GM18870 (cell line): Measurements from ENCODE around the gene CPNE1.

Experiments used
- ATAC-seq: cut with Tn5 transposase; IDR thresholded peaks from one replicate; pipeline ENCODE4 v1.9.1; 2021; ENCODE audit warnings: moderate library complexity; ENCODE audit not compliant: unreplicated experiment

The CPNE1 gene

DNA sequence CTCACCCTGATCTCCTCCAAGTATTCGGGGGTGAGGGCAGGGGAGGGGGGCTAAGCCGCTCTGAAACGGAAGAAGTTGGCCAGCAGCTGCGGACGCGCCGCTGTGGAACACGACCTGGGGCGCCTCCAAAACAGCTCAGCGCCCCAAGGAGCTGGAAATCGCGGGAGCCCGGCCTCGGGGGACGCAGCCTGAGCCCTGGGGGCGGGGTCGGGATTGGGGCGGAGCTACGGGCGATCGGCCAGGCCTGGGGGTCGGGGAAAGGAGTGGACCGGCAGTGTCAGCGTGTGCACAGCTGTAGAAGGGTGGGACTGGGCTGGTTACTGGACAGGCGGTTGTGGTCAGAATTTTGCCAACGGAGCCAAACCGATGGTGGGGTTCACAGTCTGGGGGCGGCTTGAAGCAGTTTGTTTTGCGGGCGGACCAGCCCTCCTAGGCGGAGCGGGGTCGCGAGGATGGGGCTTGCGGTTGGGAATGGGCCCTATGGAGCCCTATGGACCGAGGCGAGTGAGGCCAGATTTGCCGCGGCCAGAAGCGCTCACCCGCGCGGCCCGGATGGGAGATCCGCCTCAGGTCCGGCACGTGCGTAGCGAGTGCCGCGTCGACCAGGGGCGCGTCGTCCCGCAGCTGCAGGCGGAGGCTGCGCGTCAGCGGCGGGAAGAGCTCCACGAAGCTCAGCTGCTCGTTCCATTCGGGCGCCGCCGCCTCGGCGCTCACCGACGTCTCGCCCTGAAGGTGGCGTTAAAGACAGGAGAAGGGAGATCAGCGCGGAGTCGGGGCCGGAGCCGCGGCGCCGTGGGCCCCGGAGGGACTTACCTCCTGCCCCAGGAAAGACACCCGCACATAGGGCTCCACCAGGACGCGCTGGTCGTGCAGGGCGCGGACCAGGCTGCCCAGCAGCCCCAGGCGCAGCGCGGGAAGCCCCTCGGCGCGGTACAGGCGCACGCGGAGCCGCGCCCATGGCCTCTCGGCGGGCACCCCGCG lies 63.4 kb downstream of the CPNE1 start:
- ATAC-seq, result no peak

DNA sequence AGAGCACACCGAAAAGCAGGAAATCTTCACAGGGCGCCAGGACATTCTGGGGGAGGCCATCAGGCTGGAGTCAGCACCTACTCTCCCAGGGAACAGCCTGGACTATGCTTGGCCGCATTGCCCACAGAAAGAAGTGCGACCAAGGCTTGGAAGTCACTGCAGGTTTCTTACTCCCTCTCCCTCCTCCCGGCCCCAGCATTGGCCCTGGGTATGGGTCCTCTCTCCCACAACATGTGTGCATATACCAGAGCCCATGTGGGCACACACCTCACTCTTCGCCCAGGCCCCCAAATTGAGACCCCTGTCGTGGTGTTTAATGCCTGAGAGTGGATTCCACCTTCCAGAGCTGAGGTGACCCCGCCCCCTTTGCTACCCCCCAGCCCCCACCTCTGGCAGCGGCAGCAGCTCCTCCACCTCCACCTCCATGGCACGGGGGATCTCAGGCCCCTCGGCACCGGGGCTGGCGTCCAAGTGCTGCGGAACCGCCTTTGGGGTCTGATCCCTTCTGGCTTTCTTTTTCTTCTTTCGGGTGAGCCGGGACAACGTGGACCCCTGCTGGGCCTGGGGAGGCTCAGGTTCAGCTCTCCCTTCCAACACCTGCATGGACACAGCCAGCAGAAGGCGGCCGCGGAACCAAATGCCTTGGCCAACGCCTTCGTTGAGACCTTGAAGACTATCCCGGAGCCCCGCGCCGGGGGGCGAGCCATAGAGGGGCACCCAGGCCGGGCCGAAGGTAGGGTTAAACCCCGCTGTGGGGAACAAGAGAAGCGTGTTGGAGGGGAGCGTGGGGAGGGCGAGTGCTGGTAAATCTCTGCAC lies 64.3 kb downstream of the CPNE1 start:
- ATAC-seq, result no peak

DNA sequence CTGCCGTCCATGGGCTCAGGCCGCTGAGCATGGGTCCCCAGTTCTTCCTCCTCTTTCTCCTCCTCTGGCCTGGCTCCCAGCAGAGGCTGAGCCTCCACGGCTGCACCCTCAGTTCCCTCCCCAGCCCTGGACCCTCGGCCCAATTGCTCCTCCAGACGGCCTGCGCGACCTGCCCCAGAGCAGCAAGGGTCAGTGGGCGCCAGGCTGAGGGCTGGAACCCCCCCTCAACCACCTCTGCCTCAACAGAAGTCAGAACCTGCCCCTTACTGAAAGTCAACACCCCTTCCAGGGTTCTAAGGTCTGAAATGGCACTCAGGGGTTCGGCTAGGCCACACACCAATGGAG lies 65.0 kb downstream of the CPNE1 start:
- ATAC-seq, result no peak

DNA sequence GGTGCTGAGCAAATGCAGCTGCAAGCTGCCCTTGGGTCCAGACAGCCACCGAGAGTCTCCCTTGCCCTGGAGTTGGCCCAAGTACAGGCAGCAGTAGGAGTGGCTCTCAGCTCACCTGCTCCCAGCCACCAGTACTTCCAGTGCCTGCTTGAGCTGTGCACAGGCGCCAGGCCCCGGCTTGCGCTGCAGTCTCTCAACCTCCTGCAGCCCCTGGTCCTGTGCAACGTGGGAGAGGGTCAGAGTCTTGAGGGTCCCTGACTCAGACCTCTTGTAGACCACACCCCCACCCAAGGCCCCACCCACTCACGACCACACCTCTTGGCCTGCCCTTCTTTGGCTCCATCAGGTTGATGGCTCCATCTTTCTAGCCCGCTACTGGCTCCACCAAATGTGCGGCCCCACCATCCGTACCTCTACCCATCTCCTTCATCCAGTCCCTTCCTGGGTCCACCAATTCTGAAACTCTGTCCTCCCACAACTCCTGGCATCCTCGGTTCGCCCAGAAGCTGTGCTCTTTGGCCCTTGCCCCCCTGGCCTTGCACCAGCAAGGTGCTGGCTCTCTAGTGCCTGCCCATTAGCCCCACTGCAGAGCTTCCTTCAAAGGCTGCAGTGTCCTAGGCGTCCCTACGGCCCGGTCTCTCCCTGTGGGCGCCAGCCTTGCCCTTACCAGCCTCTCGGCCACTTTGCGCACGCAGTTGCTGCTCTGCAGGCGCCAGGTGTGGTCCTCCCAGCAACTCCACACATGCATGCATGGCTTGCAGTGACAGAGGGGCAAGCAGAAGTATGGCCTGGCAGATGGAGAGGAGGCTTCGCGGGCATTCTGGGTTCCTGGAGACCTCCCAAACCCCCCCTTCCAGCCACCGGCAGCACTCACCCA lies 65.6 kb downstream of the CPNE1 start:
- no peak for ATAC-seq

DNA sequence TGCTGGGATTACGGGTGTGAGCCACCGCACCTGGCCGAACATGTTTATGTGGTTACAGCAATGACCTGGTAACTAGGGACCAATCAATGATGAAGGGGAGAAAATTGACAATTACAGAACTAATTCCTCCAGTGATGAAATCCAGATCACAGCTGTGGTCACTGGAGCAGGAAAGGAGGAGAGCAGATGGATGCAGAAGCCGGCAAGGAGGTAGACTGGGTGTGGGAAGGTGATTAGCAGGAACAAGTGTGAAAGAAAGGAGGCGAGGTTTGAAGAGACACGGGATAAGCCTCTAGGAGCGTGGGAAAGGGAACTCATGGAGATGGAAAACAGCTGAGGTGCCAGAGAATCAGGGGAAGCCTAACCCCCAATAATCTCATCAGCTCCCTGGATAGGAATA lies 66.2 kb downstream of the CPNE1 start:
- no peak for ATAC-seq

DNA sequence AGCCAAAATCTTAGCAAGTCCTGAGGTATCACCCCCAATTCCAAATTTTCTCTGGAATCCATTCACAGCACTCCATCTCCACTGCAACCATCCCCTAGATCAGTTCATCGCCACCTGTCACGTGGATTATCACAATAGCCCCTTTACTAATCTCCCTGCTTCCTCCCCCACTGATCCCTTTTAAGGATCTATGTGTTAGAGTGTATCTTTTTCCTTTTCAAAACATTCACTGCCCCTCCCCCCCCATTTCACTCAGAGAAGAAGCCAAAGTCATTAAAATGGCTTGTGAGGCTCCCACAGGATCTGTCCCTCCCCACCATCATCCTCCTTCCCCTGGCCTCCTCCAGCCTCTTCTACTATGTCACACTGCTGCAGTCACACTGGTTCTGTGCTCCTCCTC lies 67.5 kb downstream of the CPNE1 start:
- no peak for ATAC-seq

DNA sequence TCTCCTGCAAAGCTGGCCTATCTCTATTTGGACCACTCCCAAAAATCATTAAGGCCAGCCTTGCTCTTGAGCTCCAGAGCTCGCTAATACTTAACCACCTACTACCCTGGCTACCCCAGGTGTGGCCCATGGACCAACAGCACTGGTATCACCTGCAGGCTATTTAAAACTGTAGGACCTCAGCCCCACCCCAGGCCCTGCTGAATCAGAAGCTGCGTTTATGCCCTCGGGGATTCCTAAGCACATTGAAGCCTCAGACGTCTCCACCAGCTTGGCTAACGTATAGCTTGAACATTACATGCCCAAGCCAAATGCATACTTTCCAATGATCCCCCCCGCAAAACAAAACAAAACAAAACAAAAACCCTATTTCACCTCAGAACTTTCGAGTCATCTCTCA lies 68.8 kb downstream of the CPNE1 start:
- no peak for ATAC-seq

DNA sequence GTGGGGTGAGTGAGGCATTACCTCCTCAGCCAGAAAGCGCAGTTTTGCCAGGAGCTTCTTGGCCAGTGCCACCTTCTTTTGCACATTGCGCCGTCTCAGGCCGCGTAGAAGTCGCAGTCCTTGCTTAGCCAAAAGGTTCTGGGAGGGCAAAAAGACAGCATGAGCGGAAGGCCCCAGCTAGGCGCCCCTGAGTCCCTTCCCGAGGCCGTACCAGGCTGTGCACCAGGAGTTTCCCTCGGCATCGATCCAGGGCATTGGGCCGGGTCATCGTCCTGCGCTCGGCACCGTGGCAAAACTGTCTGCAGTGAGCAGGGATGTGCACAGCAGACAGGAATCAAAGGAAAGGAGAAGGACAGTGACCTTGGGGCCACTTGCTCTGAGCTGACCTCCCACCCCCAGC lies 69.2 kb downstream of the CPNE1 start:
- ATAC-seq, result no peak

DNA sequence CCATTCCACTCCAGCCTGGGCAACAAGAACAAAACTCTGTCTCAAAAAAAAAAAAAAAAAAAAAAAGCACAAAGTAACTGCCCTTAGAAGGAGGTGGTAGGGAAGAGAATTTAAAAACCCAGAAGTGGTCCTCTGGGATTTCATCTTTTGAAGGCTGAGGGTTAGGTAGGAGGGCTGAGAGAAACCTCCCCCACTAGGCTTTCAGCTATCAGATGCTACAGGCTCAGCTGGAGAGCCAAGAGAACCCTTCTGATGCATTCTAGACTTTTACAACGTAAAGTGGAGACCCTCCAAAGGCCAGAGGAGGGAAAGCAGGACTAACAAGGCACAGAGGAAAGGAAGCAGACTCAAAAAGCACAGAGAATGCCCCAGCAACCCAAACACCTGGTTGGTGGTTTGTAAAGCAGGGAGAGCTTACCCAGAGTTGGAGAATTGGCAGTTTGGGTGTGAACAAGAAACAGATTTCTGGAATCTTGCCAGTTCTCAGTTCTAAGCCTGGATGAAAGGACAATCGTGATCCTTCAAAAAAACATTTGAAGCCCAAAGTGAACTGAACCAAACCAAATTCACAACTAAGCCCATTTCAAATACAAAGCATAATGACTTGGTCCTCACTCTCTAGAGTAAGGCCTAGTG lies 72.2 kb downstream of the CPNE1 start:
- no peak for ATAC-seq

DNA sequence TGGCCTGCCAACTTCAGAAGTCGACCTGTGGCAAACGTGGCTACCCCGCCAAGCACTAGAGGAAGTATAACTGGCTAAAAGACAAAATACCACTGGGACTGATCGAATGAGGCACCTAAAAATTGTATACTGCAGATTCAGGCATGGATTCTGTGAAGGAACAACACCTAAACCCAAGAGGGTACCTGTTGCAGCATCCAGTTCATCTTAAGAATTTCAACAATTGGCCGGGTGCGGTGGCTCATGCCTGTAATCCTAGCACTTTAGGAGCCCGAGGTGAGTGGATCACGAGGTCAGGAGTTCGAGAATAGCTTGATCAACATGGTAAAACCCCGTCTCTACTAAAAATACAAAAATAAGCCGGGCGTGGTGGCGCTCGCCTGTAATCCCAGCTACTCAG lies 76.3 kb downstream of the CPNE1 start:
- no peak for ATAC-seq

DNA sequence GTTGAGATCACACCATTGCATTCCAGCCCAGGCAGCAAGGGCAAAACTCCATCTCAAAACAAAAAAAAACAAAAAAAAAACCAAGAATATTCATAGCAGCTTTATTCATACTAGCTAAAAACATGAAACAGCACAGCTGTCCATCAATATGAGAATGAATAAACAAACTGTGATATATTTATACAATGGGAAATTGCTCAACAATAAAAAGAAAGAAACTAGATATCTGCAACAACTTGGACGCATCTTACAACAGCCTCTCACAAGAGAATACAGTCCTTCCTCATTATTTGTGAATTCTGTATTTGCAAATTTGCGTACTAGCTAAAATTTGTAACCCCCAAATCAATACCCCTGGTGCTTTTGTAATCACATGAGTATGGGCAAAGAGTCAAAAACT lies 77.3 kb downstream of the CPNE1 start:
- no peak for ATAC-seq

DNA sequence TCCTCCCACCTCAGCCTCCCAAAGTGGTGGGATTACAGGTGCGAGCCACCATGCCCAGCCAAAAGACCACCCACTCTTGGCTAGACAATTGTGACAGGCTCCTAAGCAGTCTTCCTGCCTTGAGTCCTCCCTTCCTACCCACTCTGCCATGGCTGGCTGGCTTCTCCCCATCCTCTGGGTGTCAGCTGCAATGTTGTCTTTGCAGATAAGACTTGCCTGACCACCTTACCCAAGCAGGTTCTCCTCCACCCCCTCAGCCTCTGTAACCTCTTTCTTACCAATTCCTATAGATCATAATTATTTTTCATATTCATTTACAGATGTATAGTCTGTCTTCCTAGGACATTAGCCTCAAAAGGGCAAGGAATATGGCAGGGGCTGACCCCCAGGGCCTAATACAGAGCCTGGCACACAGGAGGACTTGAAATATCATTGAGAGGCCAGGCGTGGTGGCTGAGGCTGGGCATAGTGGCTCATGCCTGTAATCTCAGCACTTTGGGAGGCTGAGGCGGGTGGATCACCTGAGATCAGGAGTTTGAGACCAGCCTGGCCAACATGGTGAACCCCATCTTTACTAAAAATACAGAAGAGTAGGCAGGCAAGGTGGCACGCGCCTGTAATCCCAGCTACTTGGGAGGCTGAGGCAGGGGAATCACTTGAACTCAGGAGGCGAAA lies 77.8 kb downstream of the CPNE1 start:
- no peak for ATAC-seq

DNA sequence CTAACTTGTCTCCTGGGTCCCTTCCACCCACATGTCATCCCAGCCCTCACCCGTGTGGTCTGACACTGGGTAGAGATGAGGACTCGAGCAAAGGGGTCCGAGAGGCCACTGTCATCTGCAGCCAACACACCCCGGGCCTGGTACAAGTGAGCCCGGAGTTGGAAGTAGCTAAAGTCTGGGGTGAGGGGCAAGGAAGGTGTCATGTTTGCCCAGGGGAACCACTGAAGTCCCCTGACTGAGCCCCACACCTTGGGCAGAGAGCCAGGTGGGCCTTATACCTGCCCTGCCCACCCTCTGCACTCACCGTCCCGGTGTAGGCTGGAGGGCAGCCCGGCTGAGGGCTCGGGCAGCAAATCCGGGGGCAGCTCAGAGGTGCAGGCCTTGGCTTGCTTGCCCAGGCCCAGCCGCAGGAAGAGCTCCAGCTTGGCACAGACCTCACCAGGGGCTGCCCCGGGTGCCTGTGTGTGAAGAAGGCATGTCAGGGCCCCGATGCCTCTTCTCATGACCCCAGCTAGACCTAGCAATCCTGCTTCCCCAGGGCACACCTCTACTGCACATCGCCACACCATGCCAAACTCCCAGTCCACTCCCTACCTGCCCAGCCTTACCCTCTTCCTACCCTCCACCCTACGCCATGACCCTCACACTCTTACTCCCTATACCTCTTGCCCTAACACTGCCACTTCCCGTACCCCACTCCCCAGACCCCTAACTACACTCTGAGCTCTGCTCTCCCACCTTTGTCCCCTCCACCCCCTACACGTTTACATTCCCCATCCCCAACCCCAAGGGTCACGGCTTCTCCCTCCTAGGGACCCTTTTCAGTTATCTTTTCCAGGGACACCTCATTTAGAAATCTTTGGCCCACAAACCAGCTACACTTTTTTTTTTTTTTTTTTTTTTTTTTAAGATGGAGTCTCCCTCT lies 80.8 kb downstream of the CPNE1 start:
- ATAC-seq, result no peak

DNA sequence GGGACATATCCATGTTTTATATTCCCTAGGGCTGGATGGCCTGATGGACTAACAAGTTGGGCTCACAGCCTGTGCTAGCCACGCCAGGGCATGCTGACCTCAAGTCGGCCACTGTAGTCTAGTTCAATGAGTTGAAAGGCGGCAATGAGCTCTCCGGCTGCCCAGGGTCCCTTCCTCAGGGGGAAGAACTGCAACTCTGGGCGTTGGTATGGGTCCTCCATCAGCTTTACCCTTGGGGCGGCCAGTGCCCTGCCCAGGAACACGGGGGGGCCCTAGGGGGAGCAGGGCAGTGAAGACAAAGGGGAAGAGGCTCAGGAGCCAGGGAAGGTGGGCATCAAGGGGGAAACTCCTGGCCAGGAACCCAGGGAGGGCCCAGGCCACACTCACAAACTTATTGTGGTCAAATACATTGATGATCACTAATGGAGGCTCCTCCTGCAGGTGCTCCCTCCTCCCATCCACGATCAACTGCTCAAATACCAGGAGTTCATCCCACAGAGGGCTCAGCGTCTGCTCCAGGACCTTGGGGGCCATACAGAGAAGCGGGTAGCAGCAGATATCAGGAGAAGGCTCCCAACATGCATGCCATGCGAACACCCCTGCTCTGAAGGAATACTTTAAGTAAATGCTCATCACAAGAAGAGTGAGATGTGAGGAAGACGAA lies 81.8 kb downstream of the CPNE1 start:
- ATAC-seq, result no peak

DNA sequence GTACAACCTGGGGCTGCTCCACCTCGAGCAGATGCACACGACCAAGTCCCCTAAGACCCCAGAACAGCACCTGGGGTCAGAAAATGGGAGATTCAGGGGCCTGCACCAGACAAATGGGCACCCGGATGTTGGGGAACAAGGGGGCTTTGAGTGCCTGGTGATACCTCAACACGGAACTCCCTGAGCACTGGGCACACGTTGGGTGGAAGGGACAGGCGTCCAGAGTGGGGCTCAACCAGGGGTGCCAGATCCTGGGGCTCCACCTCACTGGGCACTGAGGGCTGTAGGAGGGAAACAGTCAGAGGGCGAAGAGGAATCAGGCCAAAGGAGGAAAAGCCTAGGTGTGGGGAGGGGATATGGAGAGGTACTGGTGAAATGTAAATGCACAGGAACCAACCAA lies 82.6 kb downstream of the CPNE1 start:
- ATAC-seq, result no peak

DNA sequence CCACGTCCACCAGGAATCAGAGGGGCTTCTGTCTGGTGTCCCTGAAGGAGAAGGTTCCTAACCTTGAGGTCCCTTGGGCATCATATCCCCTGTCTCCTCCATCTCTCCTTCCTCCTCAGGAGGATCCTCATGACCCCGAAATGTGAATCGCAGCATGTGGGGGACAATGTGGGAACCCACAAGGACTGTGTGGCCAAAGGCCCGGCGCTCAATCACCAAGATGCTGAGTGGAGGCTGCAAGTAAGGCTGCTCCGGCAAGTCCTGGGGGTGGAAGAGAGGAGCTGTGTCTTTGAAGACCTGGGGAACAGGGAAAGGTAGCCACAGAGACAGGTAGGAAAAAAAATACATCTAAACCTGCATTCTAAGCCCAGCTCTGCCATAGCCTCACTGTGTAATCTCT lies 85.5 kb downstream of the CPNE1 start:
- no peak for ATAC-seq

DNA sequence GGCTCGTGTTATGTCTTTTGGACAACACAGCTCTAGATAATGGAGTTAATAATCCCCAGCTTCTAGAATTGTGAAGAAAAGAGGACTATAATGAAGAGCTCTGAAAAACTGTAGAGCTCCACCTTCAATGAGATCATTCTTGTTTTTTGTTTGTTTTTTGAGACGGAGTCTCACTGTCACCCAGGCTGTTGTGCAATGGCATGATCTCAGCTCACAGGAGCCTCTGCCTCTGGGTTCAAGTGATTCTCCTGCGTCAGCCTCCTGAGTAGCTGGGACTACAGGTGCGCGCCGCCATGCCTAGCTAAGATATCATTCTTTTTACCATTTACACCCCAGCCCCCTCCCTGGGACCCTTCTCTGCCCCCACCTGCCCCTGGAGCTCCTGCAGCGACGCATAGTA lies 86.2 kb downstream of the CPNE1 start:
- ATAC-seq, result no peak

DNA sequence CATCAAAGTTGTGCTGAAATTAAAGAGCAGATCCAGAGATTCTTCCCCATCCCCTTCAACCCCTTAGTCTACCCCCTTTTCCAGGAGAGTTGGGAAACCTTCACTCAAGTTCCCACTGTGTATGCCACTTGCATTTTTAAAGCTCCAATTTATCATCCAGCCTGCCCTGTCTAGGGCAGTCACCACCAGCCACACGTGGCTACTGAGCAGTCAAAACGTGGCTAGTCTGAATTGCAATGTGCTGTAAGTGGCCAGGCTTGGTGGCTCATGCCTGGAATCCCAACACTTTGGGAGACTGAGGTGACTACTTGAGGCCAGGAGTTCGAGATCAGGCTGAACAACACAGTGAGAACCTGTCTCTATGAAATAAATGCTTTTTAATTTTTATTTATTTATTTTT lies 87.9 kb downstream of the CPNE1 start:
- no peak for ATAC-seq
